ENCODE results near the gene NKAIN2. TPM values are rescaled to one million over a fixed set of nuclear protein-coding genes. Genes with fewer than 3 reads are reported as not detected.

Gene NKAIN2
- total and polyA plus RNA-seq, 7 donors = 0.08 to 13.5 (median 1.1) TPM

DNA sequence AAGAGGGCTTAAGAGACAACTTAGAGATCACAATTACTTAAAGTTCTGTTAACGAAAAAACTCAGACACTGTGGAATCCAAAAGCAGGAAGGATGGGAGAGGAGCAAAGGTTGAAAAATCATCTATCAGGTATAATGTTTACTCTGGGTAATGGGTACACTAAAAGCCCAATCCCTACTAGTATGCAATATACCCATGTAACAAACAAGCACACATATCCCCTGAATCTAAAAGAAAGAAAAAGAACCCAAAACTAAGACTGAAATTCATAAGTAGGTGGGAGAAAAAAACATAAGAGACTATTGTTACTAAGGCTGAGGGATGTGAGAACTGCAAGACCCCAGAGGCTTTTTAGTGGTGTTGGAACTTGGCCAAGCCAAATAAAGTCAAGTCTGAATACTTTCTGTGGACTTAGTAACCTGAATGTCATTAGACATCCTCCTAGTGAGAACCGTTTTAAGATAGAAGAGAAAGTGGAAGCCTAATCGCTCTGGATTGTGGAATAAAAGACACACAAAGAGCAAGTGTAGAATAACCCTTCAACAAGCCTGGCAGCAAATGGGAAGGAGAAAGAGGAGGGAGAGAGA is 969.2 kb downstream of the NKAIN2 start:
- H3K36me3 ChIP-seq (ENCODE audit: insufficient read depth in 1 of 2, low read depth in 1 of 2) = no peaks in the 10 kb centered on the region
- no peak for DNase-seq
- WGBS, 3 donors = 58 to 70% (median 66%) methylated on average over 3 of the region's 3 CpGs
- H3K27ac ChIP-seq = no peak overlapping the region
- TF ChIP-seq, protein P1, sequence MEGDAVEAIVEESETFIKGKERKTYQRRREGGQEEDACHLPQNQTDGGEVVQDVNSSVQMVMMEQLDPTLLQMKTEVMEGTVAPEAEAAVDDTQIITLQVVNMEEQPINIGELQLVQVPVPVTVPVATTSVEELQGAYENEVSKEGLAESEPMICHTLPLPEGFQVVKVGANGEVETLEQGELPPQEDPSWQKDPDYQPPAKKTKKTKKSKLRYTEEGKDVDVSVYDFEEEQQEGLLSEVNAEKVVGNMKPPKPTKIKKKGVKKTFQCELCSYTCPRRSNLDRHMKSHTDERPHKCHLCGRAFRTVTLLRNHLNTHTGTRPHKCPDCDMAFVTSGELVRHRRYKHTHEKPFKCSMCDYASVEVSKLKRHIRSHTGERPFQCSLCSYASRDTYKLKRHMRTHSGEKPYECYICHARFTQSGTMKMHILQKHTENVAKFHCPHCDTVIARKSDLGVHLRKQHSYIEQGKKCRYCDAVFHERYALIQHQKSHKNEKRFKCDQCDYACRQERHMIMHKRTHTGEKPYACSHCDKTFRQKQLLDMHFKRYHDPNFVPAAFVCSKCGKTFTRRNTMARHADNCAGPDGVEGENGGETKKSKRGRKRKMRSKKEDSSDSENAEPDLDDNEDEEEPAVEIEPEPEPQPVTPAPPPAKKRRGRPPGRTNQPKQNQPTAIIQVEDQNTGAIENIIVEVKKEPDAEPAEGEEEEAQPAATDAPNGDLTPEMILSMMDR (IDR thresholded peaks at IDR 0.05) = no peak
- ATAC-seq = no peak
- no peaks in the 10 kb centered on the region for H3K27me3 ChIP-seq (ENCODE audit: insufficient read depth in 3 of 3, low read length in 2 of 3)
- no peak overlapping the region for H3K4me3 ChIP-seq
- H3K9me3 ChIP-seq = no peaks in the 10 kb centered on the region
- H3K4me1 ChIP-seq = no peaks in the 10 kb centered on the region
- intact Hi-C loops (cut with DNase I) = no loop called here

DNA sequence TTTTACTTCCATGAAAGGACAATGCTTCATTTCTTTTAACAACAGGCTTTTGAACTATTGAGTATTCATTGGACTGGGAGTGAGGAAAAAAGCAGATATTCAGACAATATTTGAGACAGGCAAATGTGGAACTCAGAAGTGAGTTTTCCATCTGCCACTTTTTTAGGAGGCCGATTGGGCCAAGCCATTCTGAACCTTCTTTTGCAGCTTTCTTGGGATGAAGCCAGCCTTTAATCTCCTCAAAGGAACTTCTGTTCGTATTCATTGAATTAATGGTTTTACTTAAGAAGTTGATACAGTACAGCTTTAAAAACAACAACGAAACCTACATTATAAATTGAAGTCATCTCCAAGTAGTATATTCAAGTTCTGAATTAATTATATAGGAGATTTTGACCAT is 971.5 kb downstream of the NKAIN2 start:
- Histone ChIP-seq H3K27ac (no peak overlapping the region), H3K36me3 (ENCODE audit: insufficient read depth in 1 of 2, low read depth in 1 of 2) (no peaks in the 10 kb centered on the region), H3K27me3 (ENCODE audit: insufficient read depth in 3 of 3, low read length in 2 of 3) (no peaks in the 10 kb centered on the region), H3K4me3 (no peak overlapping the region), H3K4me1 (no peaks in the 10 kb centered on the region), H3K9me3 (no peaks in the 10 kb centered on the region)
- intact Hi-C loops (cut with DNase I) = no loop called here
- ATAC-seq (no peak), DNase-seq (no peak)
- TF ChIP-seq, protein P1 (IDR thresholded peaks at IDR 0.05) = no peak
- 64 to 68% (median 68%) methylated on average over 3 of the region's 3 CpGs for WGBS, 3 donors

DNA sequence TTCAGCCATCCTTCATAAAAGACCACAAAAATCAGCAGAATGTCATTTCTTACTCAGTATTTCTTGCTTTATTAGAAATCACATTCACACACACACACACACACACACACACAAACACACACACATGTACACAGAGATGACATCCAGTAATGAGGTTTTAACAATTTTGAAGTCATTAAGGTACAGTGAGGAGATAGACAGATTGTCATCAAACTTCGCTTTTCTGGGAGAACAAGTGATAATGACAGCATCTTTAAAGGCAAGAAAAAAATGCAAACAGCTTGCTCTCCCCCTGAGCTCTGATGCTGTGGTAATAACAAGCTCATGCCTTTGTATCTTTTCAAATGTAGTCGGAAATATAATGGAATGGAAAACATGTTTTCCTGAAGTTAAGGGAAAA is 974.2 kb downstream of the NKAIN2 start:
- no peak for ATAC-seq
- WGBS, 3 donors = 84 to 94% (median 91%) methylated on average over 2 of the region's 2 CpGs

GRCh38 chr6:124780623-124781022 is 977.0 kb downstream of the NKAIN2 start:
- DNase-seq (no peak), ATAC-seq (no peak)
- no peak overlapping the region for H3K27ac ChIP-seq
- TF ChIP-seq, protein P1 (IDR thresholded peaks at IDR 0.05) = no peak
- no peak overlapping the region for H3K4me3 ChIP-seq
- intact Hi-C loops (cut with DNase I) = no loop called here
- H3K36me3 ChIP-seq (ENCODE audit: insufficient read depth in 1 of 2, low read depth in 1 of 2) = peaks cover 0 to 10% of the 10 kb centered on the region in 2 donors
- H3K4me1 ChIP-seq = no peaks in the 10 kb centered on the region
- WGBS, 3 donors = 81 to 85% (median 83%) methylated on average over 5 of the region's 5 CpGs
- H3K9me3 ChIP-seq = no peaks in the 10 kb centered on the region
- H3K27me3 ChIP-seq (ENCODE audit: insufficient read depth in 3 of 3, low read length in 2 of 3) = no peaks in the 10 kb centered on the region

More for the DNA sequence above, 974.2 kb downstream of the NKAIN2 start:
- Histone ChIP-seq H3K4me1 (no peaks in the 10 kb centered on the region), H3K4me3 (no peak overlapping the region), H3K27ac (no peak overlapping the region), H3K9me3 (no peaks in the 10 kb centered on the region), H3K36me3 (ENCODE audit: insufficient read depth in 1 of 2, low read depth in 1 of 2) (no peaks in the 10 kb centered on the region), H3K27me3 (ENCODE audit: insufficient read depth in 3 of 3, low read length in 2 of 3) (no peaks in the 10 kb centered on the region)
- TF ChIP-seq, protein P1 (IDR thresholded peaks at IDR 0.05) = no peak
- DNase-seq = no peak
- intact Hi-C loops (cut with DNase I) = no loop called here

DNA sequence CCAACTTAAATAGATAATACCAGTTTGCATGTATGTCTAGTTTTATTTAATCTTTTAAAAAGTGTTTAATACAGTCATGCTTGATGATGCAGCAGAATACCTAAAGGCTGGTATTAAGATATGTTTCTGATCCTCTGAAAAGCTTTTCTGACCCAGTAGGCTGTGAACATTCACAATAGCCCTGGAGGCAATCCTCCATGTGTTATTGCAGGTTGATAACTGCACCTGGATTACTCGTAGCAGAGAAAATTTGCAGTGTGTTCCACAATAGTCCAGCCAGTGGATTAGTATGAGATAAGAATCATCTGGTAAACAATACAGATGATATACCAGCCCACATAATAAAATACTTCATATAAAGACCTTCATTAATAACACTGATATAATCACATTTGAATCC is 979.7 kb downstream of the NKAIN2 start:
- WGBS, 3 donors = 81 to 89% (median 82%) methylated on average over 1 of the region's 1 CpG
- DNase-seq (no peak), ATAC-seq (no peak)
- no peaks in the 10 kb centered on the region for H3K4me1 ChIP-seq
- peaks cover 0 to 17% of the 10 kb centered on the region in 2 donors for H3K36me3 ChIP-seq (ENCODE audit: insufficient read depth in 1 of 2, low read depth in 1 of 2)
- TF ChIP-seq, protein P1 (IDR thresholded peaks at IDR 0.05) = no peak
- intact Hi-C loops (cut with DNase I) = no loop called here
- no peaks in the 10 kb centered on the region for H3K9me3 ChIP-seq
- no peak overlapping the region for H3K27ac ChIP-seq
- no peaks in the 10 kb centered on the region for H3K27me3 ChIP-seq (ENCODE audit: insufficient read depth in 3 of 3, low read length in 2 of 3)
- H3K4me3 ChIP-seq = no peak overlapping the region
